Measurements from ENCODE around the gene STRN4.
"Not testable (repeated sequence)": the region's sequence is repeated elsewhere in the genome, so short reads cannot be mapped to it uniquely, and the experiment has no call there.

STRN4 gene

GRCh38 chr19:46724468-46724867 lies 21.8 kb downstream of the STRN4 start:
- no peak for DNase-seq

GRCh38 chr19:46723471-46723870 lies 22.8 kb downstream of the STRN4 start:
- no peak for DNase-seq

GRCh38 chr19:46723023-46723461 lies 23.2 kb downstream of the STRN4 start:
- DNase-seq = no peak

GRCh38 chr19:46722421-46723022 lies 23.7 kb downstream of the STRN4 start:
- DNase-seq = no peak

- DNase-seq = no peak
These were observed 24.3 kb downstream of the STRN4 start for GRCh38 chr19:46722004-46722380.

GRCh38 chr19:46721269-46722003 lies 24.8 kb downstream of the STRN4 start:
- no peak for DNase-seq

GRCh38 chr19:46720503-46721239 lies 25.6 kb downstream of the STRN4 start:
- DNase-seq = no peak

- DNase-seq = no peak
These were observed 26.4 kb downstream of the STRN4 start for GRCh38 chr19:46719629-46720502.

GRCh38 chr19:46718934-46719622 lies 27.2 kb downstream of the STRN4 start:
- no peak for DNase-seq

- no peak for DNase-seq
These were observed 27.9 kb downstream of the STRN4 start for GRCh38 chr19:46718157-46718933.

GRCh38 chr19:46717716-46718143 lies 28.5 kb downstream of the STRN4 start:
- no peak for DNase-seq

- DNase-seq = peak; percentile 80
These were observed 29.1 kb downstream of the STRN4 start, which contains the start of gene PRKD2 for GRCh38 chr19:46717034-46717715. Gene PRKD2, minus strand, starts transcription at chr19:46717114. Its CDS starts 744 bp downstream, at chr19:46716370.

GRCh38 chr19:46716672-46717033 lies 29.6 kb downstream of the STRN4 start:
- no peak for DNase-seq

GRCh38 chr19:46715975-46716671 lies 30.1 kb downstream of the STRN4 start:
- DNase-seq = no peak

GRCh38 chr19:46715620-46715974 lies 30.7 kb downstream of the STRN4 start:
- DNase-seq = no peak

- peak; percentile 40 for DNase-seq
These were observed 31.7 kb downstream of the STRN4 start for GRCh38 chr19:46714444-46715106.

GRCh38 chr19:46713781-46714443 lies 32.3 kb downstream of the STRN4 start:
- DNase-seq = peak; percentile 88

- not testable (repeated sequence) for DNase-seq
These were observed 33.4 kb downstream of the STRN4 start for GRCh38 chr19:46712768-46713338.

GRCh38 chr19:46710687-46711086 lies 35.6 kb downstream of the STRN4 start:
- no peak for DNase-seq

Measured in EL (cell line).